Measurements from ENCODE around the gene FADS2. TPM values are rescaled to one million over a fixed set of nuclear protein-coding genes. Genes with fewer than 3 reads are reported as not detected.
A peak's percentile ranks its signal among the peaks of the same experiment; 100 is the strongest.

Gene FADS2
- 85.3 TPM for polyA plus RNA-seq (2012; ENCODE audit: low read depth, missing spikeins)

DNA sequence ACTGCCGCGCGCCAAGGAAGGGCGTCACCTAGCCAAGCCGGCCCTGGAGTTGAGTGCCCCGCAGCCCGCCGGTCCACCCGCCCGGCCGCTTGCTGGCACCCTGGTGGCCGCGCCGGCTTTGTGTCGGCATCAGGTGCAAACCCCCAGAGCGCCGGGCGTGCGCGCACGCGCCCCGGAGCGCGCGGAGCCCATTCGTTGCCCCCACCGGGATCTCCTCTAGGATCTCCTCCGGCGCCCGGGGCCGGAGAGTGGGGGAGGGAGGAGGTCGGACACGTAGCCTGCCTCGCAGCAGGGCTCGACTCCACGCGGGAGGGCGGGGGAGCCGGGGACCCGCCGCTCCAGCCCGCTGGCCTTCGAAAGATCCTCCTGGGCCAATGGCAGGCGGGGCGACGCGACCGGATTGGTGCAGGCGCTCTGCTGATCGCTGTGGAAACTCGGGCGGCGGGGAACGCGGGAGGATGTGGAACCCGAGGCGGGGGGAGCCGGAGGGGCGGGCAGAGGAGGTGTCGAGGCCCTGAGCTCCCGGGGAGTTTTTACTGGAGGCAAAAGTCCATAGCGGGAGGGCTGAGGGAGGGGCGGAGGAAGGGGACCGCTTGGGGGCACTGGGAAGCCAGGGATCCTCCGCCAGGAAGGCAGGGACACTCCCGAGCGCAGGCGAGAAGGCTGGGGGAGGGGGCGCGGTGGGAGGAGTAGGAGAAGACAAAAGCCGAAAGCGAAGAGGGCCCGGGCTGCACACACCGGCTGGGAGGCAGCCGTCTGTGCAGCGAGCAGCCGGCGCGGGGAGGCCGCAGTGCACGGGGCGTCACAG, at the start of gene FADS2:
Gene FADS2, plus strand, starts transcription at position 730 of the 808 bp plus-strand sequence. CDS start 91 bp downstream, outside the sequence.
- FAIRE-seq (peak; percentile 94), DNase-seq (ENCODE audit: insufficient read length, low spot score) (peak; percentile 88)
- no peak for TF ChIP-seq SPI1 (IDR thresholded peaks at IDR 0.05; ENCODE audit: low read depth, low read length)
- TF ChIP-seq POU2F2 (IDR thresholded peaks at IDR 0.05; ENCODE audit: low read depth, low read length): peak; percentile 29; the same call in 1 of the 2 replicates
- 0 out of 2 replicates have a peak, but pooled peaks have one; percentile 32 for TF ChIP-seq TAF1 (IDR thresholded peaks at IDR 0.05; ENCODE audit: low read depth, low read length)
- peak; percentile 62 for TF ChIP-seq POLR2A (IDR thresholded peaks at IDR 0.05; ENCODE audit: low read depth, low read length)

DNA sequence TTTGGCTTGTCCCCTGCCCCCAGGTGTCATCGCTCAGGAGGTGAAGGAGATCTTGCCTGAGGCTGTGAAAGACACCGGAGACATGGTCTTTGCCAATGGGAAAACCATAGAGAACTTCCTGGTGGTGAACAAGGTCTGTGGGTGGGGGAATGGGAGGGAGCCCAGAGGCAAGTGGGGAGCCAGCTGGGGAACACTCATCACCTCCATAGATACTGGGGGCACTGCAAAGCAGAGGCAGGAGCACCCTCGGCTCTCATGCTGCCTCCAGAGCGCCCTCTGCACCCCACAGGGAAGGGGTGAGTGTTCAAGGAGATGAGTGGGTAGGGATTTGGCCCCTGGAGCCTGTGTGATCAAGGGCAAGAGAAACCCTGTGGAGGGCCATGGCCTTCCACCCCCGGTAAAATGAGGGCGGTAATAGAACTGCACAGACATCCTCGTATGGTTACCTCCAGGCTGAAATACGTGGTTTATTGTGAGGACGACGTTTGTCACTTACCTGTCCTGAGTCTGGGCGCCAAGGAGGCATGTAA, 49.7 kb upstream of the FADS2 start:
- no peak for TF ChIP-seq POLR2A (IDR thresholded peaks at IDR 0.05; ENCODE audit: low read depth, low read length)
- TF ChIP-seq POLR2AphosphoS5 (IDR thresholded peaks at IDR 0.05; ENCODE audit: low read depth, low read length): no peak
- TF ChIP-seq PAX5 (IDR thresholded peaks at IDR 0.05; ENCODE audit: insufficient read depth, low read length, severe bottlenecking): no peak
- TF ChIP-seq TAF1 (IDR thresholded peaks at IDR 0.05; ENCODE audit: low read depth, low read length): no peak
- TF ChIP-seq POU2F2 (IDR thresholded peaks at IDR 0.05; ENCODE audit: low read depth, low read length): no peak
- no peak for TF ChIP-seq SPI1 (IDR thresholded peaks at IDR 0.05; ENCODE audit: low read depth, low read length)
- FAIRE-seq (no peak), DNase-seq (ENCODE audit: insufficient read length, low spot score) (no peak)

DNA sequence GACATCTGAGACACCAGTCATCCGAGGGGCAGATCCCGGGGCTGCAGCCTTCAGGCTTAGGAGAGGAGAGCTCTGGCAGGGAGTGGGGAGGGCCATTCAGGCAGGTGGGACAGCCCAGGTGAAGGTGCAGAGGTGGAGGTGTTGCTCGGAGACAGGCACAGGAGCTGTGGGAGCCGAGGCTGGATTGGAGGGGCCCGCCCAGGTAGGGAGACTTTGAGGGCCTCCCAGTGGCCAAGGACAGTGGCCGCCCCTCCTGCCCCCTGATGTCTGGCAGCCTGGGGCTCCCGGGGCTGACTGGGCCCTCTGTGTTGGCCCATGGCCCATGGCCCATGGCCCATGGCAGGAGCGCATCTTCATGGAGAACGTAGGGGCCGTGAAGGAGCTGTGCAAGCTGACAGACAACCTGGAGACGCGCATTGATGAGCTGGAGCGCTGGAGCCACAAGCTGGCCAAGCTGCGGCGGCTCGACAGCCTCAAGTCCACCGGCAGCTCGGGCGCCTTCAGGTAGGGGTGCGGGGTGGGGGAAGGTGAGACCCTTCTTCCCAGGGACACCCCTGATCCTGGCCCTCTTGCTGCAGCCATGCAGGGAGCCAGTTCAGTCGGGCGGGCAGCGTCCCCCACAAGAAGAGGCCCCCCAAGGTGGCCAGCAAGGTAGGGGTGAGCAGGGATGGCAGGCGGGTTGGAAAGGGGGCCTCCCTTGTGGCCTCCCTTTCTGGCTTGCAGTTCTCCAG, 49.0 kb upstream of the FADS2 start:
- no peak for FAIRE-seq
- TF ChIP-seq PAX5 (IDR thresholded peaks at IDR 0.05; ENCODE audit: insufficient read depth, low read length, severe bottlenecking) (no peak), POLR2AphosphoS5 (IDR thresholded peaks at IDR 0.05; ENCODE audit: low read depth, low read length) (no peak), POU2F2 (IDR thresholded peaks at IDR 0.05; ENCODE audit: low read depth, low read length) (no peak), TAF1 (IDR thresholded peaks at IDR 0.05; ENCODE audit: low read depth, low read length) (no peak)
- no peak for DNase-seq (ENCODE audit: insufficient read length, low spot score)

DNA sequence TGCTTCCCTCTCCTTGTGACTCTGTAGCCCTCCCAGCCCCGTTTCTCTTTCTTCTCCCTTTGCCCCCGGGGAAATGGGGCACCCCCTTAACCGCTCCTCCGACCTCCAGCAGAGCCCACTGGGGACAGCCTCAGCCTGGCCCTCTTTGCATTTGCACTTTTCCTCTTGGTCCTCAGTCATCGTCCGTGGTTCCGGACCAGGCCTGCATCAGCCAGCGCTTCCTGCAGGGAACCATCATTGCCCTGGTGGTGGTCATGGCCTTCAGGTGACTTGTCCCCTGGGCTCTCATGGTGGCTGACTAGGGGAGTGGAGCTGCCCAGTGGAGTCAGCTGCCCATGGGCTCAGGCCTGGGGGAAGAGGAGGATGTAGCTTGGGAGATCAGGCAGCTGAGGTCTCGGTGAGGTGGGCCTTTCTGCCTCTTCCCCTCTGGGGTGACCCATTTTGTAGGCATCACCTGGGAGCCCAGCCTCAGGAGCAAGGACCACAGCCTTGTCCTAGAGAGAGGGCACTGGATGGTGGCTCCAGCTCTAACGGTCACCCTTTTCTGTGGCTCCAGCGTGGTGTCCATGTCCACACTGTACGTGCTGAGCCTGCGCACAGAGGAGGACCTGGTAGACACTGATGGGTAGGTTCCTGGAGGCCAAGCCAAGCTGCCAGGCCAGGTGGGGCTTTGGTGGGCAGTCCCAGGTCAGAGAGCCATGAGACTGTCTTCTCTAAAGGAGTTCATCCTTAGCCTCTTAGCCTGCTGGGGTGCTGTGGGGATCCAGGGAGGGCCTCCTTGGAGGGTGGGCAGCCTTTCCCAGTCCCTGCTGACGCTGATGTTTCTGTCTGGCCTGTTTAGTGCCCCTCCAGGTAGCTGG, 48.2 kb upstream of the FADS2 start:
- no peak for TF ChIP-seq POU2F2 (IDR thresholded peaks at IDR 0.05; ENCODE audit: low read depth, low read length)
- no peak for TF ChIP-seq TAF1 (IDR thresholded peaks at IDR 0.05; ENCODE audit: low read depth, low read length)
- no peak for TF ChIP-seq POLR2AphosphoS5 (IDR thresholded peaks at IDR 0.05; ENCODE audit: low read depth, low read length)
- TF ChIP-seq SPI1 (IDR thresholded peaks at IDR 0.05; ENCODE audit: low read depth, low read length): no peak
- no peak for TF ChIP-seq POLR2A (IDR thresholded peaks at IDR 0.05; ENCODE audit: low read depth, low read length)
- no peak for TF ChIP-seq PAX5 (IDR thresholded peaks at IDR 0.05; ENCODE audit: insufficient read depth, low read length, severe bottlenecking)
- no peak for FAIRE-seq
- no peak for DNase-seq (ENCODE audit: insufficient read length, low spot score)

DNA sequence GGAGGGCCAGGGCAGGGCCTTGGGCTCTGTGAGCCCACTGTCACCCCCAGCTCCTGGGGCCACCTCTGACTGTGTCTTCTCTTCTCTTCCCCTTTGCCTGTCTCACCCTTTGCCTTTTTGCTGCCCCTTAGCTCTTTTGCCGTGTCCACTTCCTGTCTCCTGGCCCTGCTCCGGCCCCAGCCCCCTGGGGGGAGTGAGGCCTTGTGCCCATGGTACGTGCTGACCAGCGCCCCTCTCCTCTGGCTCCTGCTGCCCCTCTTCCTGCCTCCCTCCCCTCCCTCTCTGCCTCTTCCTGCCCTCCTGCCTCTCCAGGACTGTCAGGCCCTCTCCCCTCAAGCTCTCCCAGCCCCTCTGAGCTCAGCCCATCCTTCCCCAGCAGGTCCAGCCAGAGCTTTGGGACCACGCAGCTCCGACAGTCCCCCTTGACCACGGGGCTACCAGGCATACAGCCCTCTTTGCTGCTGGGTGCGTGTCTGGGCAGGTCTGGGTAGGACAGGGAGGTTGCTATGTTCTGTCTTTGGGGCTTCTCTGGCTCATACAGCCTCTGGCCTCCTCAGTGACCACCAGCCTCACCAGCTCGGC, 47.4 kb upstream of the FADS2 start:
- TF ChIP-seq TAF1 (IDR thresholded peaks at IDR 0.05; ENCODE audit: low read depth, low read length) (no peak), SPI1 (IDR thresholded peaks at IDR 0.05; ENCODE audit: low read depth, low read length) (no peak), PAX5 (IDR thresholded peaks at IDR 0.05; ENCODE audit: insufficient read depth, low read length, severe bottlenecking) (no peak), POLR2AphosphoS5 (IDR thresholded peaks at IDR 0.05; ENCODE audit: low read depth, low read length) (no peak), POLR2A (IDR thresholded peaks at IDR 0.05; ENCODE audit: low read depth, low read length) (no peak), POU2F2 (IDR thresholded peaks at IDR 0.05; ENCODE audit: low read depth, low read length) (no peak)
- FAIRE-seq (no peak), DNase-seq (ENCODE audit: insufficient read length, low spot score) (no peak)

DNA sequence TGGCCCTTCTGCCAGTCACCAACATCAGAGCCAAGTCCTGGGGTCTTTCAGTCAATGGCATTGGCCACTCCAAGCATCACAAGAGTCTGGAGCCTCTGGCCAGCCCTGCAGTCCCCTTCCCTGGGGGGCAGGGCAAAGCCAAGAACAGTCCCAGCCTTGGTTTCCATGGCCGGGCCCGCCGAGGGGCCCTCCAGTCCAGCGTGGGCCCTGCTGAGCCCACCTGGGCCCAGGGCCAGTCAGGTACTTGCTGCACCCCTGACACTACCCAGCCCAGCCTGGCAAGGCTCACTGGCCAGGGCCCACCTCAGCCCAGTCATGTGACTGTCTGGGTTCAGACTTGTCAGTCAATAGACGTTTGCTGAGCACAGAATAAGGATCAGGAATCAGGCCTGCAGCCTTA, 46.5 kb upstream of the FADS2 start:
- TF ChIP-seq TAF1 (IDR thresholded peaks at IDR 0.05; ENCODE audit: low read depth, low read length): no peak
- DNase-seq (ENCODE audit: insufficient read length, low spot score) (no peak), FAIRE-seq (no peak)

DNA sequence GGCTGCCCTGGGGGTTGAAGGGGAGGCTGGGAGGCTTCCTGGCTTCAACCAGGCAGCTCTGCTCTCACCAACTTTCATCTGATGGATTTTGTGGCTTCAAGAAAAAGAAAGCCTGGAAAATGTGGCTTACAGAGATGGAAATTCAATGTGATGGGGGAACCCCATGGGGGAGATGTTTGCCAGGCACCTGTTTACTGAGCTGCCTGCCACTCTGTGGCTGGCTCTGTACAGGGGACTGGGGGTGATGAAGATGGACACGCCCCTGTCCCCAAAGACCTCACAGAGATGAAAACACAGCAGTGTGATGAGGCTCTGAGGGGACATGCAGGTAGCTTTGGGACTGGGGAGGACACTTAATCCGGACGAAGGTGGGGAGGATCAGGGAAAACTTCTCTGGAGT, 45.8 kb upstream of the FADS2 start:
- DNase-seq (ENCODE audit: insufficient read length, low spot score) (no peak), FAIRE-seq (no peak)
- TF ChIP-seq TAF1 (IDR thresholded peaks at IDR 0.05; ENCODE audit: low read depth, low read length) (no peak), SPI1 (IDR thresholded peaks at IDR 0.05; ENCODE audit: low read depth, low read length) (no peak), PAX5 (IDR thresholded peaks at IDR 0.05; ENCODE audit: insufficient read depth, low read length, severe bottlenecking) (no peak), POU2F2 (IDR thresholded peaks at IDR 0.05; ENCODE audit: low read depth, low read length) (no peak)

DNA sequence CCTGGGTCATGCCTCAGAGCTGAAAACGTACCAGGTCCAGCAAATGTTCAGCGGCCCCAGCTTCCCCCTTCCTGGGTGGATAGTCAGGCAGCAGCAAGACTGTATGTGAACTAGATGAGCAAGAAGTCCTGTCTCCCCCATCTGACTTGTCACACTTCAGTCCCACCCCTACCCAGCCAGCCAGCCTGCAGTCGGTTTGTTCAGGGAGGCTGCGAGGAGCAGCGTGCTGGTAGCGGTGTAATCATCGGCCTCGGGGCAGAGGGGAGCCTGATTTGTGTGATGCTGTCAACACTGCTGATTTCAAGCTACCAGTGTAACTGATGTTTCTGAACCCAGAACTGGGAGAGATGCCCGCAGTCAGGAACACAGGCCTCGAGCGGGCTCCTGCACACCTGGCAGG, 45.3 kb upstream of the FADS2 start:
- TF ChIP-seq POLR2AphosphoS5 (IDR thresholded peaks at IDR 0.05; ENCODE audit: low read depth, low read length) (no peak), POU2F2 (IDR thresholded peaks at IDR 0.05; ENCODE audit: low read depth, low read length) (no peak), SPI1 (IDR thresholded peaks at IDR 0.05; ENCODE audit: low read depth, low read length) (no peak), PAX5 (IDR thresholded peaks at IDR 0.05; ENCODE audit: insufficient read depth, low read length, severe bottlenecking) (no peak), TAF1 (IDR thresholded peaks at IDR 0.05; ENCODE audit: low read depth, low read length) (no peak), POLR2A (IDR thresholded peaks at IDR 0.05; ENCODE audit: low read depth, low read length) (no peak)
- FAIRE-seq (no peak), DNase-seq (ENCODE audit: insufficient read length, low spot score) (no peak)
